Stimulated activated naive CD8-positive, alpha-beta T cell treated with anti-CD3 and anti-CD28 coated beads, Interleukin-15, amount 100 ng/mL, for 72 hours (primary cell): Measurements from ENCODE around the gene WDR13.
A peak's percentile ranks its signal among the peaks of the same experiment; 100 is the strongest.
"Not testable (repeated sequence)": the region's sequence is repeated elsewhere in the genome, so short reads cannot be mapped to it uniquely, and the experiment has no call there.

Experiments used
- ATAC-seq: fragments of 150-1000 bp; cut with Tn5 transposase; 2 replicates; pipeline ENCODE4 v1.10.0; 2021; ENCODE audit warnings: mild to moderate bottlenecking, moderate library complexity
- DNase-seq, 2 donors: peaks; one replicate each; pipeline ENCODE4 v3.0.0; 2021 to 2022
- H3K27ac Mint-ChIP-seq, 2 donors: one replicate each; pipeline ENCODE4 v1.8.0; 2022; ENCODE audit warnings: mild to moderate bottlenecking in 2 of 2, mixed read lengths in 2 of 2, moderate library complexity in 2 of 2
- H3K27me3 Mint-ChIP-seq: one replicate; pipeline ENCODE4 v1.8.0; 2022; ENCODE audit warnings: mixed read lengths
- H3K4me1 Mint-ChIP-seq: one replicate; pipeline ENCODE4 v1.8.0; 2022; ENCODE audit warnings: mild to moderate bottlenecking, mixed read lengths
- H3K4me3 Mint-ChIP-seq, 2 donors: one replicate each; pipeline ENCODE4 v1.8.0; 2022; ENCODE audit warnings: mild to moderate bottlenecking in 2 of 2, mixed read lengths in 2 of 2, moderate library complexity in 1 of 2
- H3K9me3 Mint-ChIP-seq, 2 donors: one replicate each; pipeline ENCODE4 v1.8.0; 2022; ENCODE audit warnings: mixed read lengths in 2 of 2

The WDR13 gene

DNA sequence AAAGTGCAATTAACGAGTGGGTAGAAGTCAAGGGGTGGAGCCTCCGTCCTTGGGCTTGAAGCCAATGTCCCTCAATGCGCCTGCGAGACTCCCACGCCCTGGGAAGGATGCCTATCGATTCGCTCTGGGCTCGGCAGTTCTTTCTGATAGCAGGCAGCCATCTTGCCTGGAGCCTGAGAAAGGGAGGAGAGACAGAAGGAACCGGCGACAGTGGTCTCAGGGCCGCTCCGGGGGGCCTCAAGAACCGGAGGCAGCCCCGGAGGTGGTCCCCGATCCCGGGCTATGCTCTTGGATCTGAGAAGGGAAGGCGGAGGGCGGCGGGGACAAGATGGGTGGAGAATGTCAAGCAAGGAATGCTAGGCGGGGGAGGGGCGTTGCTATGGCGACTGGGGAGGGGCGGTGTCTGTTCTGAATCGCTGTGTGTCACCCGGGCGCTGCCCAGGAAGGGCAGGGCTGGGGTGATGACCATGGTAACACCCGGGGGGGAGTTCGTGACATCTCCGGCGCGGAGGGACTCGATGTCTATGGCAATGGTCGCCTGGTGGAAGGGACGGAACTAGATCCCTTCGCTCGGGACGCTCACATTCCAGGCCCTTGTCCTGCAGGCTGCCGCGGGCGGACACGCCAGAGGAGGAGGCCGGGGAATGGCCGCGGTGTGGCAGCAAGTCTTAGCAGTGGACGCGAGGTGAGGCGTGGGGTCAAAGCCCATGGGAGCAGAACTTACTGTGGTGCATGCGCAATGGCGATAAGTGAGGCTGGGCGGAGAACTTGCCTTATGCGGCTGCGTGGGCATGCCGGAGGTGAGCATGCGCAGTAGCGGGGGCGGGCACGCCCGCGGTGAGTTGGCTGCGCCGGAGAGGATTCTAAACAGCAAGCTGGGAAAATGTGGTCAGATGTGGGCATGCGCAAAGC is at the start of gene WDR13:
Gene WDR13 (plus strand): TSS at position 140 of the 912 bp plus-strand sequence. CDS start 505 bp downstream, at position 645.
- Mint-ChIP-seq H3K4me1 (peaks cover 19% of the 10 kb centered on the region), H3K9me3 (no peaks in the 10 kb centered on the region), H3K27me3 (no peaks in the 10 kb centered on the region), H3K4me3 (peak within 1 kb of the TSS; percentile 93 to 98), H3K27ac (peak within 1 kb of the TSS; percentile 98 to 99)
- DNase-seq: peak; percentile 80 to 91
- peak; percentile 92 for ATAC-seq

DNA sequence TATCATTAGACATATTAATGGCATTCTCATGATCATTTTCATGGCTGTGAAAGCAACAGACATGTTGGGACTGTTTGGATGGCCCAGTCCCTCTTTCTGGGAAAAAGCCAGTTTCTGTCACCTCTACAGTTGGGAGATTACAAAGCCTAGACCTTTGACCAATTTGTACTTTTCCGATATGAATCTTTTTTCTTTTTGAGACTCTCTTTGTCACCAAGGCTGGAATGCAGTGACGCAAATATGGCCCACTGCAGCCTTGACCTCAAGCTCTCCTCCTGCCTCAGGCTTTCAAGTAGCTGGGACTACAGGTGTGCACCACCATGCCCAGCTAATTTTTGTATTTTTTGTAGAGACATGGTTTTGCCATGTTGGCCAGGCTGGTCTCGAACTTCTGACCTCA is 48.4 kb upstream of the WDR13 start:
- ATAC-seq (no peak), DNase-seq (no peak)
- Mint-ChIP-seq H3K27ac (peak overlapping the region in 1 of 2 donors; percentile 72), H3K4me3 (no peak overlapping the region), H3K27me3 (no peaks in the 10 kb centered on the region), H3K4me1 (peaks cover 7% of the 10 kb centered on the region), H3K9me3 (no peaks in the 10 kb centered on the region)

DNA sequence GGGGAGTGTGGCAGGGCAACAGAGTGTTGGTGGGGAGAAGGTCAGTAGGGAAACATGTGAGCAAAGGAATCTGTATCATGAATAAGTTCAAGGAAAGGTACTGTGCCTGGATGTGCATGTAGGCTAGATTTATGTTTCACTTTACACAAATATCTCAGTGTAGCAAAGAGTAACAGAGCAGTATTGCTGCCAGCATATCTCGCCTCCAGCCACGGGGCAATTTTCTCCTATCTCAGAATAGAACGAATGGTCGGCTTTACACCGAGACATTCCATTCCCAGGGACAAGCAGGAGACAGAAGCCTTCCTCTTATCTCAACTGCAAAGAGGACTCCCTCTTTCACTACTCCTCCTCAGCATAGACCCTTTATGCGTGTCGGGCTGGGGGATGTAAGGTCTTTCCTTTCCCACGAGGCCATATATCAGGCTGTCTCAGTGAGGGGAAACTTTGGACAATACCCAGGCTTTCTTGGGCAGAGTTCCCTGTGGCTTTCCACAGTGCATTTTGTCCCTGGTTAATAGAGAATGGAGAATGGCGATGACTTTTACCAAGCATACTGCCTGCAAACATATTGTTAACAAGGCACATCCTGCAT is 41.5 kb upstream of the WDR13 start:
- DNase-seq, H3K27ac Mint-ChIP-seq, ATAC-seq, H3K4me3 Mint-ChIP-seq, H3K27me3 Mint-ChIP-seq, H3K9me3 Mint-ChIP-seq, H3K4me1 Mint-ChIP-seq: not testable (repeated sequence)

DNA sequence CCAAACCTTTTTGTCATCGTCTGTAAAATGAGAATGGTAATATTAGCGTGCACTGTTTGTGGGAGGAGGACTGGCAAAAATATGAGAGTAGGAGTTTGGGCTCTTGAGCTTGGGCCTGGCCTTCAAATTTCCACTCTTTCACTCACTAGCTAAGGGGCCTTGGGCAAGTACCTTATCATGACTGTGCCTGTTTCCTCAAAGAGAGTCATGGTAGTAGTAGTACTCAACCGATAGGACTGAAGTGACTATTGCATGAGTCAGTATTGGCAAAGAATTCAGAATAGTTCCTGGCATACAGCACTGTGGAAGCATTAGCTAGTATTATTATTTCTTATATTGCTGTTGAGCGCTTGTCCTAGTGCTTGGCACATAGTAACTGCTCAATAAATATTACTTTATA is 39.0 kb upstream of the WDR13 start:
- ATAC-seq (peak; percentile 53), DNase-seq (no peak)
- Mint-ChIP-seq H3K9me3 (no peaks in the 10 kb centered on the region), H3K4me3 (no peak overlapping the region), H3K27me3 (no peaks in the 10 kb centered on the region), H3K4me1 (no peaks in the 10 kb centered on the region), H3K27ac (no peak overlapping the region)

DNA sequence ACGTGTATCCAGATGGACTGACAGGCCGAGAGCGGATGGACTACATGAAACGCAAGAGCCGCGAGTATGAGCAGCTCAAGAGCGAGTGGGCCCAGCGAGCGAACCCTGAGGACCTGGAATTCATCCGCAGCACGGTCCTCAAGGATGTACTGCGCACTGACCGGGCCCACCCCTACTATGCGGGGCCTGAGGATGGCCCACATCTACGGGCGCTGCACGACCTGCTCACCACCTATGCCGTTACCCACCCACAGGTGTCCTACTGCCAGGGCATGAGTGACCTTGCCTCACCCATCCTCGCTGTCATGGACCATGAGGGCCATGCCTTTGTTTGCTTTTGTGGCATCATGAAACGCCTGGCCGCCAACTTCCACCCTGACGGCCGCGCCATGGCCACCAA is 37.7 kb upstream of the WDR13 start:
- Mint-ChIP-seq H3K27ac (no peak overlapping the region), H3K9me3 (no peaks in the 10 kb centered on the region), H3K4me1 (no peaks in the 10 kb centered on the region), H3K27me3 (no peaks in the 10 kb centered on the region), H3K4me3 (no peak overlapping the region)
- no peak for DNase-seq
- no peak for ATAC-seq

DNA sequence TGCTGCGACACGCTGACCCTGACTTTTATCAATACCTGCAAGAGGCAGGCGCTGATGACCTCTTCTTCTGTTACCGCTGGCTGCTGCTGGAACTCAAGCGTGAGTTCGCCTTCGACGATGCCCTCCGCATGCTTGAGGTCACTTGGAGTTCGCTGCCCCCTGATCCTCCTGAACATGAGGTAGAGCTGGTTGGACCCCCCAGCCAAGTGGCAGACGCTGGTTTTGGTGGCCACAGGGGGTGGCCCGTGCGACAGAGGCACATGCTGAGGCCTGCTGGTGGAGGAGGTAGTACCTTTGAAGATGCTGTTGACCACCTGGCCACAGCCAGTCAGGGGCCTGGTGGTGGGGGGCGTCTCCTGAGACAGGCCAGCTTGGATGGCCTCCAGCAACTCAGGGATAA is 37.2 kb upstream of the WDR13 start:
- Mint-ChIP-seq H3K4me1 (no peaks in the 10 kb centered on the region), H3K27me3 (no peaks in the 10 kb centered on the region), H3K9me3 (no peaks in the 10 kb centered on the region), H3K27ac (no peak overlapping the region), H3K4me3 (no peak overlapping the region)
- no peak for ATAC-seq
- DNase-seq: no peak

DNA sequence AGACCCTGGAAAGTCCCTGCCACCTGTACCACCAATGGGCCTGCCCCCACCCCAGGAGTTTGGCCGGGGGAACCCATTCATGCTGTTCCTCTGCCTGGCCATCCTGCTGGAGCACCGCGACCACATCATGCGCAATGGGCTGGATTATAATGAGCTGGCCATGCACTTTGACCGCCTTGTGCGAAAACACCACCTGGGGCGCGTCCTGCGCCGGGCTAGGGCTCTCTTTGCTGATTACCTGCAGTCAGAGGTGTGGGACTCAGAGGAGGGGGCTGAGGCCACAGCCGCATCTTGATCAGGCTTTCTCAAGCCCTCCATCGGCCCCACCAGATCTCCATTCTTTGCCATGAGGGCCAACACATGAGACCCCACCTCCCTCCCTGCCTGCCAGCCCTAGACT is 36.6 kb upstream of the WDR13 start:
- Mint-ChIP-seq H3K27ac (no peak overlapping the region), H3K27me3 (no peaks in the 10 kb centered on the region), H3K4me3 (no peak overlapping the region), H3K9me3 (no peaks in the 10 kb centered on the region), H3K4me1 (no peaks in the 10 kb centered on the region)
- DNase-seq (no peak), ATAC-seq (no peak)

DNA sequence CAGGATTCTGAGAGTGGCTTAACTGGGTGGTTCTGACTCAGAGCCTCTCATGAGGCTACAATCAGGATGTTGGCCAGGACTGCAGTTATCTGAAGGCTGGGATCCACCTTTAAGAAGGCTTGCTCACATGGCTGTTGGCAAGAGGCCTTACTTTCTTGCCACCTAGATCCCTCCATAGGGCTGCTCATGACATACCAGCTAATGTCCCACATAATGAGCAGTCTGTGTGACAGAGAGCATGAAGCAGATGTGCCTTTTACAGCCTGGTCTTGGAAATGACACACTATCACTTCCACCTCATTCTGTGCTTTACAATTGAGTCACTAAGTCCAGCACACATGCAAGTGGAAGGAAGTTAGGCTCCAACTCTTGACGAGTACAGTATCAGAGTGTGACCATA is 27.3 kb upstream of the WDR13 start:
- ATAC-seq: peak; percentile 75
- Mint-ChIP-seq H3K9me3 (no peaks in the 10 kb centered on the region), H3K27me3 (no peaks in the 10 kb centered on the region), H3K27ac (no peak overlapping the region), H3K4me3 (no peak overlapping the region), H3K4me1 (peaks cover 7% of the 10 kb centered on the region)
- DNase-seq: peak in 1 of 2 donors; percentile 50

DNA sequence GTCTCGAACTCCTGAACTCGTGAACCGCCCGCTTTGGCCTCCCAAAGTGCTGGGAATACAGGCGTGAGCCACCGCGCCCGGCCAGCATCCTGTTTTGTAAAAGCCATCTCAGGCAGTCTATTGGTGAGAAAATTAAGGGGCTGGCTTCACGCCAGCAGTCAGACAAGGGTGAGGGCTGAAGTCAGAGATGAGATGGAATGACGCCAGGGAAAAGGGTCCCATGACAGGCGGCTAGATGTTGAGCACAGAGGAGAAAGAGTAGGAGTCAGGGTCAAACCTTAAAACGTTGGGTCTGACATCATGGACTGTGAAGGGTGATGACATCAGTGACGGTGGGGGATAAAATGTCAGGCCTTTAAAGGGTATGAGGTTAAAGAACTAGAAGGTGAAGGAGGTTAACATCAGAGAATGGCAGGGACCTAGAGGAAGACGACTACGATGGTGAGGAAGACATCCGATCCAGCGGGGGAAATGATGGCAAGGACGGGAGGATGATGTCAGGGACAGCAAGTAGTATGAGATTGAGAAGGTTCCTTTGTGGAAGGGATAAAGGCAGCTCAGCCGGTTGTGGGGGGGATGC is 23.5 kb upstream of the WDR13 start:
- peak overlapping the region; percentile 90 to 97 for H3K4me3 Mint-ChIP-seq
- ATAC-seq: peak; percentile 42
- H3K27ac Mint-ChIP-seq: peak overlapping the region; percentile 99 to 100
- DNase-seq: no peak
- no peaks in the 10 kb centered on the region for H3K9me3 Mint-ChIP-seq
- H3K4me1 Mint-ChIP-seq: peaks cover 21% of the 10 kb centered on the region
- H3K27me3 Mint-ChIP-seq: no peaks in the 10 kb centered on the region

DNA sequence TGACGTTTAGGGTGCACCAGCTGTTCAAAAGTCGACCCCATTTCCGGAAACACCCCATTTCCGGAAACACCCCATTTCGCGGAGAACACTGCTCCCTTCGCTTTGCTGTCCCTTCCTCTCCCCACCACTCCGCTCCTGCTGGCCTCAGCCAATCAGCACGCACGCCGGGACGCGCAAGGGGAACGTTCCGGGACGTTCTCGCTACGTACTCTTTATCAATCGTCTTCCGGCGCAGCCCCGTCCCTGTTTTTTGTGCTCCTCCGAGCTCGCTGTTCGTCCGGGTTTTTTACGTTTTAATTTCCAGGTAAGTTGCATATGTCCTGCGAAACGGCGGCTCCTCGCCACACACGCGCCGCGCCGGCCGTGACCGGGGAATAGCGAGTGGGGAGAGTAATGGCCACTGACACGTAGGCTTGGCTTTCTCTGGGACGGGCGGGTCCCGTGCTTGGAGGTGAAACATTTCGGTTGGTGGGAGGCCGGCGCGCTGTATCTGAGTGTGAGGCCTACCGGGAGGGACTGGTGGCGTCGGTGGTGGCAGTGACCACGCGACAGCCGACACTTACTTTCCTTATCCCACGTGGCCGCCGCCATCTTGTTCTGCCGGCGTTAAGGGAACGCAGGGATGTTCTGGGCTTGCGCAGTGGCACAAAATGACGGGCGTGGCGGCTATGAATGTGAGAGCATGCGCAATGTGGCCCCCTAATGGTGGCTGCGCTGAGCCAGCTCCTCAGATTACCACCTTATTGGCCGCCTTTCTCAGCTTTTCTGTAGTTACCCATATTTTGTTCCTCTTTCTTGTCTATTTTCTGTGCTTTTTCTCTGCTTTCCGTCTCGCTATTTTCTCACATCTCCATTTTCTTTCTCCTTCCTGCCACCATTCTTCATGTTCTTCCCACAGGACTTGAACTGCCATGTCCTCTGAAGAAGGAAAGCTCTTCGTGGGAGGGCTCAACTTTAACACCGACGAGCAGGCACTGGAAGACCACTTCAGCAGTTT is 22.7 kb upstream of the WDR13 start, which contains the start of gene RBM3:
Gene RBM3 (plus strand): TSS at position 215 of the 997 bp plus-strand sequence. CDS start 697 bp downstream, at position 912.
- H3K4me1 Mint-ChIP-seq: peaks cover 28% of the 10 kb centered on the region
- H3K27me3 Mint-ChIP-seq: no peaks in the 10 kb centered on the region
- DNase-seq: peak; percentile 86 to 94
- H3K9me3 Mint-ChIP-seq: no peaks in the 10 kb centered on the region
- peak; percentile 93 for ATAC-seq
- peak within 1 kb of the TSS; percentile 90 to 97 for H3K4me3 Mint-ChIP-seq
- H3K27ac Mint-ChIP-seq: peak within 1 kb of the TSS; percentile 99 to 100

DNA sequence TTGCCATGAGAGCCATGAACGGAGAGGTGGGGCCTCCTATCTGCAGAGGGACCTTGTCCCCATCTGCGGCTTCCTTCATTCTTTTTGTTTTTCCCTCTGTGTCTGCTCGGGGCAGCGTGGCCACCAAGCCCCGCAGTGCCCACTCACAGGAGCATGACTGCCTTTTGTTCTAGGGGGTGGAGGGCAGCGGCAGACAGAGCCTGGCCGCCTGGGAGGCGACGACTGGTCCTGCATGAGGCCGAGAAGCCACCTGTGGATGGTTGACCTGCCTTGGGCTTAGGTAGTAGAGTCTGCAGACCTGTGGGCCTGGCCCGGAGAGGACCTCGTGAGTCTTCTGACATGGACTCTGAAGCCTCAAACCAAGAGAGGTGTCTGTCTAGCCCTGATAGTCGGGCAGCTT is 21.6 kb upstream of the WDR13 start:
- no peak for DNase-seq
- peaks cover 34% of the 10 kb centered on the region for H3K4me1 Mint-ChIP-seq
- no peak for ATAC-seq
- H3K4me3 Mint-ChIP-seq: peak overlapping the region; percentile 90 to 97
- peak overlapping the region; percentile 89 to 100 for H3K27ac Mint-ChIP-seq
- H3K27me3 Mint-ChIP-seq: no peaks in the 10 kb centered on the region
- H3K9me3 Mint-ChIP-seq: no peaks in the 10 kb centered on the region

DNA sequence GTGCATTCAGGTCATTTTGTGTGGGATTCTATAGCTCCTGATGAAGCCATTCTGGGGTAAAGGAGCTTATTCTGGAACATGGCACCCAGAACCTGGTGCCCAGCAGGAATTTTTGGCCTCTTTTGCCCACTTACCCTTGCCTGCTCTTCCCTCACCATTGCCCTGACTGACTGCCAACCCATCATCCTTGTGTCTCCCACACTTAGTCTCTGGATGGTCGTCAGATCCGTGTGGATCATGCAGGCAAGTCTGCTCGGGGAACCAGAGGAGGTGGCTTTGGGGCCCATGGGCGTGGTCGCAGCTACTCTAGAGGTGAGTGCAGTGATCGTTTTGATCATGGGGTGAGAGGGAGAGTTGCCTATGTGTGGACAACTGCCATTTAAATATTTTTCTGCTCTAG is 21.2 kb upstream of the WDR13 start:
- DNase-seq (no peak), ATAC-seq (no peak)
- no peaks in the 10 kb centered on the region for H3K27me3 Mint-ChIP-seq
- peaks cover 34% of the 10 kb centered on the region for H3K4me1 Mint-ChIP-seq
- no peaks in the 10 kb centered on the region for H3K9me3 Mint-ChIP-seq
- H3K27ac Mint-ChIP-seq: peak overlapping the region; percentile 81 to 100
- peak overlapping the region; percentile 90 to 97 for H3K4me3 Mint-ChIP-seq

DNA sequence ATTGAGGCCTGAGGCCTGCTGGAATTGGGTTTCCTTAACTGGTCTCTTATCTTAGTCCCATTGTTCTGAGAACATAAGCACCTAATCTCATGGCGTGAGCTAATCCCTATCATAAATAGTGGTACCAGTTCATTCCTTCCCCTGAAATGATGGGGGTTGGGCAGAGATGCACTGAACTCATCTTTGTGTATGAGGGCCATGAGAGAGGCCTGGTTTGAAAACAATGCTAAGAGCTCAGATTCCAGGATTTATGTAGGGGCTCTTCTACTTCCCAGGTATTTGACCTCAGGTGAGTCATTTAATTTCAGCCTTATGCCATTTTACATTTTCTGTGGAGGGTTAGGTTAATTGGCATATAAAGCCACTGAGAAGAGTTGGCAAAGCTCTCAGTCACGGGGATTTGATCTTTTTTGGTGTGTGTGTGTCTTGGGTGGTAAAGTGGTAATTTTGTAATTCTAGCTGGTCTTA is 18.6 kb upstream of the WDR13 start:
- H3K4me1 Mint-ChIP-seq: peaks cover 31% of the 10 kb centered on the region
- H3K9me3 Mint-ChIP-seq: no peaks in the 10 kb centered on the region
- no peak for DNase-seq
- no peak for ATAC-seq
- H3K4me3 Mint-ChIP-seq: no peak overlapping the region
- H3K27ac Mint-ChIP-seq: peak overlapping the region; percentile 41 to 83
- H3K27me3 Mint-ChIP-seq: no peaks in the 10 kb centered on the region

DNA sequence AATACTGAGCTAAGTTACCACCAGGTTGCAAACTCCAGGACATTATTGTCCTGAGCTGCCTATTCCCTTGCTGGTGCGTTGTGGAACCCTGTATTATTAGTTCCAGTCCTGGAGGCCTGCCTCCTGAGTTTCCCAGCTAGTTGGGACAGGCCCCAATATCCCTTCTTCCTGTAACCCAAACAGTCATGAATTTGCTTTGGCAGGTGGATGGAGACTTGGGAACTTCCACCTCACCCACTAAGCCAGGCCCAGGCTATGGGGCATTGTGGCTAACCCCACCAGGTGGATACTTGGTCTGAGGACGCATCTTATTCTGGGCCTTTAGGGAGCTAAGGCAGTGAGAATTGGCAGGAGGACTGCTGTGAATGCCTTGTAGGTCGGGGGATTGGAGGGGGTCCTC is 18.0 kb upstream of the WDR13 start:
- DNase-seq (no peak), ATAC-seq (no peak)
- Mint-ChIP-seq H3K4me3 (no peak overlapping the region), H3K4me1 (peaks cover 27% of the 10 kb centered on the region), H3K27ac (no peak overlapping the region), H3K27me3 (no peaks in the 10 kb centered on the region), H3K9me3 (no peaks in the 10 kb centered on the region)

DNA sequence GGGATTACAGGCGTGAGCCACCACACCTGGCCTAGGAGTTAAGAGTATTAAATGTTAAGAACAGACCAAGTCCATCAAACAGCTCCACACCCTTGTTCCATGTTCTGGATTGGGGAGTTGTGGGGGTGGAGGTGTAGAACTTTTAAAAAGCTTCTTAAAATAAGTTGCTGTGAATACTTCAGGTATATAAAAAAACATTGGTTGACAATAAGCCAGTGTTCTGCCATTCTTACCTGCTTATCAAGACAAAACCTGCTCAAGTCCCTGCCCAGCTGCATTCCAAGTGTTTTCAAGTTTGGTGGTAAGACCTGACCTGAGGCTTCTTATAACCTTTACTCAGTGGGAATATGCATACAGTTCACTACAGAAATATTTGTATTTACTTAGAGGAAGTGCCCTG is 16.6 kb upstream of the WDR13 start:
- Mint-ChIP-seq H3K27ac (peak overlapping the region in 1 of 2 donors; percentile 76), H3K4me3 (no peak overlapping the region), H3K9me3 (no peaks in the 10 kb centered on the region), H3K27me3 (no peaks in the 10 kb centered on the region), H3K4me1 (peaks cover 24% of the 10 kb centered on the region)
- DNase-seq: no peak
- ATAC-seq: no peak
